HG02642 (cell line): Measurements from ENCODE around the gene SLC9A3.

Source experiments
- ATAC-seq: cut with Tn5 transposase; IDR thresholded peaks from one replicate; pipeline ENCODE4 v1.9.1; 2021; ENCODE audit warnings: mild to moderate bottlenecking; ENCODE audit not compliant: unreplicated experiment, poor library complexity

SLC9A3 gene

DNA sequence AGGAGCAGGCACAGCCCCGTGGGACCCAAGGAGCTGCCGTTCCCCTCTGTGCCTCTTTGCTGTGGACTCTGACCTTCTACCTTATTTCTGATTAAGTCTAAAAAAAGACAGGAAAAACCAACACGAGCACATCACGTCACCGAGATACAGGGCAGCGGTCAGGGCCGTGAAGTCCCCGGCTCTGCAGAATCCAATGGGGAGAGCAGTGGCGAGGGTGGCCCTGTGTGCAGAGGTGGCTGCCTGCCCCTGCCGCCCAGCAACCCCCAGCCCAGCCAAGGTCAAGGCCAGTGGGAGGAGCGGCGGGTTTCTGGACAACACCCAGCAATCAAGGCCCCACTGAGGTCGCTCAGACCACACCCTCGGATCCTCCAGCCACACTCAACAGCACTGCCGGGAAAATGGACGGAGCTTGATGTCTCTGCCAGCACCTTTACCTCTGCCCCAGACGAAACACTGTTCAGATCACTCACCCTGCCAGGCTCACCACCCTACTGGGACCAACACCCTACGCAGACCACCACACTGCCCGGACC lies 32.7 kb upstream of the SLC9A3 start:
- no peak for ATAC-seq

DNA sequence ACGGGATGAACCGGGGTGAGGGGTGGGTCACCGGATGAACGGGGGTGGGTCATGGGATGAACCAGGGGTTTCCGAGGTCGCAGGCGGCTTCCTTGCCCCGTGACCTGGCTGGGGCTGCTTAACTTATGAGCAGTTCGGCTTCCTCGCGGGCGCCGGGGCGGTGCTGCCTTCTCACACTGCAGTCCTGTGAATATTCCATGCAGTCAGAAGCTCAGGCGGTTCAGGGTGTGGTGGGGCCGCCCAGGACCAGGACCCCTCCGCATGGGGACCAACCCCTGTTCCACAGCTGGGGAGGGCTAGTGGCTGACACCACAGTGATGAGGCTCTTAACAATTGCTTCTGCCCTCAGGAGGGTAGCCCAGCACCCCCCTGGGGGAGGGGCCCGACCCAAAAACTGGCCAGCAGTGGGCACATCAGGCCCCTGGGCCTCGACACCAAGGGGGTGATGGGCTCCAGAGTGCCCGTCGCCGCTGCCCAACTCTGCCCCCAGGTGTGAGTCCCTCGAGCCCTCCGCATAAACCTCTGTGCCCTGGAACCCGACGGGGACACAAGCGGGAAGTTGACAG lies 30.9 kb upstream of the SLC9A3 start:
- no peak for ATAC-seq

GRCh38 chr5:554284-554988 lies 30.2 kb upstream of the SLC9A3 start:
- ATAC-seq = no peak

DNA sequence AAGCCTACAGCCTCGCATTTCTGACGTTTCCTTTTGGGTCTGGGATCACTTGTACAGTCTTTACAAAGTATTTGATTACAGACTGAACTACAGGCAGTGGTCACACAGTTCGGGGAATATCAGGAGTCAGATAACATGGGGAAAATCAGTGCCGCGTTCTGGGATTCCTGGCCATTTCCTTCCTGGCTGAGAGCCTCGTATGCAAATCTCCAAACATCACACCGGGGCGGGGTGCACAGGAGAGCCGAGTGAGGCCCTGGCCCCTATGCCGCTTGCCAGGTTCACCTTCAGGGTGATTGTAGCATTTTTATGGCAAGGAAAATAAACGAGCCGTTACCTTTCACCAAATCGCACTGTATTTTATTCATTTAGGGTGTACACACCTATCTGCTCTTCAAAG lies 29.6 kb upstream of the SLC9A3 start:
- ATAC-seq = no peak

DNA sequence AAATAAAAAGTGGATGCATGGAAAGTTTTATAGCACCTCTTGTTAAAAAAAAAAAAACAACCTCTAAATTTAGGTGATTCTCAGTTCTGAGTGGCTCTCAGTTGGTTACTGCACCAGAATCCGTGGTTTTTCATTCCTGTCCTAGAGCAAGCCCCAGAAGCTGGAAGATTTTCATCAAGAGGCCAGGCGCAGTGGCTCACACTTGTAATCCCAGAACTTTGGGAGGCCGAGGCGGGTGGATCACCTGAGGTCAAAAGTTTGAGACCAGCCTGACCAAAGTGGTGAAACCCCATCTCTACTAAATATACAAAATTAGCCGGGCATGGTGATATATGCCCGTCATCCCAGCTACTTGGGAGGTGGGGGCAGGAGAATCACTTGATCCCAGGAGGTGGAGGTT lies 27.2 kb upstream of the SLC9A3 start:
- ATAC-seq = no peak

GRCh38 chr5:549229-549628 lies 25.0 kb upstream of the SLC9A3 start:
- no peak for ATAC-seq

GRCh38 chr5:548256-548655 lies 24.0 kb upstream of the SLC9A3 start:
- ATAC-seq = no peak

DNA sequence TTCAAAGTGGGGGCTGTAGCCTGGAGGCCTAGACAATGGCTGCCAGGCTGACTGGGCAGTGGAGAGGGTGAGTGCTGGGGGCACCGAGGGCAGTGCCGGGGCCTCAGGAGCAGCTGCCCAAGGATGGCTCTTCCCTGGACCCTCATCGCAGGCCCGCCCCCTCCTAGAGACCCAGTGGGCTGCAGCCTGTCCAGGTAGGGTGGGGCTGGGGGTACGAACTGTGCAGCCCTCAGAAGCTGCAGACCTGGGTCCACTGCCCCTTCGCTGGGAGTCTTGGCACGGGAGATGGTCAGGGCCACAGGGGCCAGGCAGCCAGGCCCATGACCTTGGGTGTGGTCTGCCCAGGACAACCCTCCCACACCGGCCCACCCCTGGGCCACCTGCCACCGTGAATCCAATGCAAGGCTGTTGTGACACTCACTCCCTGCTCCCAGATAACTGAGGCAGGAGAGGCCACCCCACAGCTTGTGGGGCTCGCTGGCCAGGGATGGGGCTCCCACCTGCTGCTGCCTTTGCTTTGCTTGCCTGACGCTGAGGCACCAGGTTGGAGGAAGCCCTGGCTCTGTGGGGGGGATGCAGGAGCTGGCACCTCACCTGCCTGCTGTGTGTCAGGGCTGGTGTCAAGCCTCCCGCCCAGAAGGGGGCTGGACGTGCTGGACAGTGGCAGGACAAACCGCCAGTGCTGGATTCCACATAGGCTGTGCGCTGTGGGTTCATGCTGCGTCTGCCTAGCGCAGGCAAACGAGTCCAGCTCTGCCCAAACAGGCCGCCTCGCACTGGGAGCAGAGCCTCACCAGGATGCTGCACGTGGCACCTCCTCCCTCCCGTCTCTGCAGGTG lies 23.1 kb upstream of the SLC9A3 start:
- no peak for ATAC-seq

DNA sequence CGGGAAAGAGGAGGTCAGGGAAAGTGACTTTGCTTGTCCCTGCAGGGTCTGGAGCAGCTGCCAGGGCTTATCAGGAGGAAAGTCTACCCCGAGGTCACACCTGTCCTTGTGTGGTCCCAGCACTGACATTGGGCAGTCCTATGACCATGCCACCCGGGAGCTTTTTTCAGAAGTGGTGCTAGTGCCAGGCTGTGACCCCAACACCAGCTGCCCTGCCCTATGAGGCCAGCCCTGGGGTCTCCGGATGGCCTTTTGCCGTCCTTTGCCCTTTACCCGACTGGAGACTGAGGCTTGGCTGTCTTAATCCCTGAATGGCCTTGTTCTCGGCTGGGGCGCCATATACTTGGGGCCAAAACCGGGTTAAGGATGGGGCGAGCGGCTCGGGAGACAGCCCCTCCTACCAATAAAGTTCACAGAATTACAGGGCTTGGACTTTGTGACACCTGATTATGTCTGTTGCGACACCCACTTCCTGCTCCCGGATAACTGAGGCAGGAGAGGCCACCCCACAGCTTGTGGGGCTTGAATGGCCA lies 22.2 kb upstream of the SLC9A3 start:
- ATAC-seq = no peak

DNA sequence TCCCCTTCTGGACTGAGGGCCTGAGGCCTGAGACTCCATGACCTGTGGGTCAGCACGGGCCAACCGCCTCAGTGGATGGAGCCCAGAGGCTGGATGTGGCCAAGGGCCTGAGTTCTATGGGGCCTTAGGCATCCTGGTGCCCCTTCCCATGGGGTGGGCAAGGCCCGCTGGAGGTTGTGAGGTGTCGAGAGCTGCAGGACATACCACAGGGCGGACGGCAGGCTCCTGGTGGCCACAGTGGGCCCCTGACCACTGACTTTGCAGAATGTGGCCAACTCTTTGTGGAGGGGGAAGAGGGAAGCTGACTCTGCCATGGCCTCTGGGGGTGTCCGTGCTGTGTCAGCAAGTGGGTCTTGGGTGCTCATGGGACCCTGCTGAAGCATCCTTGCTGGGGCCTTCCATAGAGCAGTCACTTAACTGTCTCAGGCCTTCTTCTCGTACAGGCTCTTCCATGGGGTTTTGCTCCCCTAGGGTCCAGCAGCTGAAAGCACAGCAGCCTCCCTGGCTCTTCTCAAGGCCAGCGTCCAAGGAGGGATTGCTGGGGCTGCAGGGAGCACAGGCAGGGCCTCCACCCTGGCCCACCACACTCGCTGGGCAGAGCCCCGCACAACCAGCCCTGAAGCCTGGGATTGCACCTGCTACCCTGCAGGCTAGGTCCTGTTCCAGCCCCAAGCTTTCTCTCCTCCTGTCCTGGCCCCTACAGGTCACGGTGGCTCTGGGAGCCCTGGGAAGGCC lies 21.6 kb upstream of the SLC9A3 start:
- no peak for ATAC-seq

DNA sequence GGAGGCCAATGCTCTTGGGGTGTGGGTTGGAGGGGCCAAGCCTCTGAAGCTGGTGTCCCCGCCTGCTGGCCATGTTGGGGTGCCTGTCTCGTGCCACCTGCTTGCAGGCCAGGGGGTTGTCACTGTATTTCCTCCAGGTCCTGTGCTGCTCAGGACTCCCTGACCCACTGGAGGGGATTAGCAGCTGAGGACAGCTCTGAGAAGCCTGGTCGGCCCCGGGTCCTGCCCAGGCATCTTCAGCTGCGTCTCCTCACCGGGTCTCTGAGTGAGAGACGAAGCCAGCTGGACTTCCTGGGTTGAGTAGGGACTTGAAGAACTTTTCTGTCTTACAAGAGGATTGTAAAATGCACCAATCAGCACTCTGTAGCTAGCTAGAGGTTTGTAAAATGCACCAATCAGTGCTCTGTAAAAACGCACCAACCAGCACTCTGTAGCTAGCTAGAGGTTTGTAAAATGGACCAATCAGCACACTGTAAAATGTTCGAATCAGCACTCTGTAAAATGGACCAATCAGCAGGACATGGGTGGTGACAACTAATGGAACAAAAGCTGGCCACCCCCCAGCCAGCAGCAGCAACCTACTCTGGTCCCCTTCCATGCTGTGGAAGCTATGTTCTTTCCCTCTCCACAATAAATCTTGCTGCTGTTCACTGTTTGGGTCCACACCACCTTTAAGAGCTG lies 20.6 kb upstream of the SLC9A3 start:
- ATAC-seq = no peak

- peak; percentile 90 for ATAC-seq
Measured at GRCh38 chr5:543755-544674, 19.8 kb upstream of the SLC9A3 start.

DNA sequence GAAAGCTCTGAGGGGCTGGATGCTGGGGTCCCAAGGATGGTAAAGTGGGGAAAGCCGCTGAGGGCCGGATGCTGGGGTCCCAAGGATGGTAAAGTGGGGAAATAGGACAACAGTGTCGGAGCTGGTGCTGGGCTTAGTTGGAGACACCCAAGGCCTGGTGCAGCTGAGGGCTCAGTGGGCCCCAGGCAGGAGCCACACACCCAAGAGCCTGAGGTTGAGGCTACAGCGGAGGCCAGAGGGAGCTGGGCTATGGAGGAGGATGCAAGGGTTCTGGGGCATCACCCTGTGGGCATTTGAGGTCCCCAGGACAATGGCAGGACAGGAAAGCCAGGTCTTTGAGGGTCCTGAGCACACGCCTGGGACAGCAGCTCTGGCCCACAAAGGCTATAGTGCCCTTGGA lies 19.1 kb upstream of the SLC9A3 start:
- ATAC-seq = no peak

DNA sequence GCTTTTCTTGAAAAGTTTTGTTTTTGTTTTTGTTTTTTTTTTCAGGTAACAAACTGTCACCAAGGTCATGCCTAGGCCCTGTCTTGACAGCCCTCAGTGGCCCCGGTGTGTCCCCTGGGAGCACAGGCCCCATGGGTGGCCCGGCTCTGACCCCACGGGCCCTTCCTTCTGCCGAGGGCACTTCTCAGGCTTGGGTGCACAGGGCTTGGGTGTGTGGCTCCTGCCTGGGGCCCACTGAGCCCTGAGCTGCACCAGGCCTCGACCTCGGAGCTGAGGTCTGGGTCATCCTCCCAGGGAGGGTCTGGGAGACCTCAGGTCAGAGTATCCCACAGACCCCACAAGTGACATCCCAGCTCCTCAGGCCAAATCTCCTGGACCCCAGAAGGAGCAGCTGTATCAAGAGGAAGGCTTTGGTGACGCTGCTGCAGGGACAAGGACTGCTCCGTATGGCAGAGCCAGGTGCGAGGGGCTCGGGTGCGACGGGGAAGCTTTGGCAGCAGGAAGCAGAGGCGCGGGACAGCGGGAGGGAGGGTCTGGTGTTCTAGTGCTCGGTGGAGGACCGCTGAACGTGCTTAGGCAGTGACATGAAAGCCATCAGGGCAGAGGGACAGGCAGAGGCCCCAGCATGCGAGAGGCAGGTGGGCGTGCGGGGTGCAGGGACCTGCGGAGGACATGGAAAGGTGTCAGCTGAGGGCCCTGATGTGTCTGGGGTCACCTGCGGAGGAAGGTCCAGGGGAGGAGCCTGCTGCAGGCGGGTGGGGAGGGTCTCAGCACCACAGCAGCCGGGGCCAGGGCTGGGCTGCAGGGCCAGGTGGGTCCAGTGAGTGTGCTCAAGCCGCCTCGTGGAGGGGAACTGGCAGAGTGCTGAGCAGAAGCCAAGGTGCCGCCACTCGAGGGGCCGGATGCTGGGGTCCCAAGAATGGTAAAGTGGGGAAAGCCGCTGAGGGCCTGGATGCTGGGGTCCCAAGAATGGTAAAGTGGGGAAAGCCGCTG lies 18.4 kb upstream of the SLC9A3 start:
- ATAC-seq = no peak

- no peak for ATAC-seq
Measured at GRCh38 chr5:541539-542318, 17.5 kb upstream of the SLC9A3 start.

GRCh38 chr5:540906-541538 lies 16.8 kb upstream of the SLC9A3 start:
- ATAC-seq = no peak
